OCI-LY3 (cell line): ENCODE measurements around the gene TCL1A.

Experiments
- H2AFZ ChIP-seq: fragments of 200-600, 300-600 bp; shearing (Covaris generic); 2 replicates; pipeline ENCODE4 v1.6.0; 2014; ENCODE audit warnings: antibody characterized with exemption, low read depth, low read length
- H3K27ac ChIP-seq: fragments of 200-600, 300-600 bp; sonication (generic); 2 replicates; pipeline ENCODE4 v1.5.1; 2014; ENCODE audit warnings: mild to moderate bottlenecking, low read length, moderate library complexity, mixed read lengths
- H3K27me3 ChIP-seq: fragments of 200-600, 300-600 bp; sonication (generic); 2 replicates; pipeline ENCODE4 v1.6.1; 2014; ENCODE audit warnings: low read depth, low read length, mixed read lengths
- H3K36me3 ChIP-seq: fragments of 200-600, 300-600 bp; sonication (generic); replicated peaks from 2 replicates; pipeline ENCODE3; 2014; ENCODE audit warnings: low read depth, low read length, mixed read lengths
- H3K4me1 ChIP-seq: fragments of 300-600, 200-600 bp; sonication (generic); 2 replicates; pipeline ENCODE4 v1.6.1; 2014; ENCODE audit warnings: low read length, mixed read lengths
- H3K4me2 ChIP-seq: fragments of 200-600, 300-600 bp; sonication (generic); 2 replicates; pipeline ENCODE4 v1.6.1; 2014; ENCODE audit warnings: low read length, mixed read lengths
- H3K4me3 ChIP-seq: fragments of 300-600, 200-600 bp; sonication (generic); 2 replicates; pipeline ENCODE4 v1.5.1; 2014; ENCODE audit warnings: antibody characterized with exemption, mild to moderate bottlenecking, low read length, moderate library complexity
- H3K79me2 ChIP-seq: fragments of 300-600, 200-600 bp; shearing (Covaris generic); 2 replicates; pipeline ENCODE4 v1.6.1; 2014; ENCODE audit warnings: mild to moderate bottlenecking, low read length, mixed read lengths
- H3K9ac ChIP-seq: fragments of 300-600, 200-600 bp; shearing (Covaris generic); 2 replicates; pipeline ENCODE4 v1.6.0; 2014; ENCODE audit warnings: mild to moderate bottlenecking, low read length, moderate library complexity
- H3K9me3 ChIP-seq: fragments of 200-600, 300-600 bp; shearing (Covaris generic); 2 replicates; pipeline ENCODE4 v1.6.1; 2014; ENCODE audit warnings: low read length, mixed read lengths; ENCODE audit not compliant: insufficient read depth
- H4K20me1 ChIP-seq: fragments of 200-600, 300-600 bp; sonication (generic); 2 replicates; pipeline ENCODE4 v1.6.1; 2016; ENCODE audit warnings: low read length, mixed read lengths; ENCODE audit not compliant: insufficient read depth
- CTCF ChIP-seq: fragments of 200-600, 300-600 bp; sonication (generic); IDR thresholded peaks from 2 replicates; pipeline ENCODE4 v1.5.1; 2014; ENCODE audit warnings: antibody characterized with exemption, low read length, low read depth
- EZH2phosphoT487 ChIP-seq: fragments of 200-600 bp; shearing (Covaris generic); IDR thresholded peaks from 2 replicates; pipeline ENCODE4 v1.6.1; 2018; ENCODE audit warnings: antibody characterized with exemption, mixed run types, low read depth

TCL1A gene

GRCh38 chr14:95707327-95707726 is 6.6 kb downstream of the TCL1A start:
- no peaks in the 10 kb centered on the region for H3K9me3 ChIP-seq
- H3K4me3 ChIP-seq = peak overlapping the region; percentile 0; the same call in 1 of the 2 replicates
- H3K9ac ChIP-seq = peak overlapping the region; percentile 26; the same call in 1 of the 2 replicates
- H3K79me2 ChIP-seq = peaks cover 10% of the 10 kb centered on the region
- H2AFZ ChIP-seq = no peak overlapping the region
- TF ChIP-seq CTCF (no peak), EZH2phosphoT487 (no peak)
- no peaks in the 10 kb centered on the region for H4K20me1 ChIP-seq
- no peaks in the 10 kb centered on the region for H3K27me3 ChIP-seq
- peaks cover 72% of the 10 kb centered on the region for H3K4me1 ChIP-seq
- H3K36me3 ChIP-seq = peaks cover 21% of the 10 kb centered on the region
- peak overlapping the region; percentile 48 for H3K4me2 ChIP-seq
- peak overlapping the region; percentile 83 for H3K27ac ChIP-seq

GRCh38 chr14:95705518-95705917 is 8.4 kb downstream of the TCL1A start:
- Histone ChIP-seq H3K9me3 (no peaks in the 10 kb centered on the region), H3K4me3 (no peak overlapping the region), H3K9ac (no peak overlapping the region), H4K20me1 (no peaks in the 10 kb centered on the region), H3K27me3 (no peaks in the 10 kb centered on the region), H3K36me3 (peaks cover 10% of the 10 kb centered on the region), H3K4me2 (no peak overlapping the region), H2AFZ (no peak overlapping the region), H3K27ac (no peak overlapping the region), H3K4me1 (peaks cover 69% of the 10 kb centered on the region), H3K79me2 (no peaks in the 10 kb centered on the region)
- TF ChIP-seq CTCF = no peak
- TF ChIP-seq EZH2phosphoT487 = no peak

GRCh38 chr14:95703805-95704204 is 10.1 kb downstream of the TCL1A start:
- Histone ChIP-seq H3K36me3 (peaks cover 4% of the 10 kb centered on the region), H3K9me3 (no peaks in the 10 kb centered on the region), H3K79me2 (no peaks in the 10 kb centered on the region), H3K4me3 (no peak overlapping the region), H3K9ac (no peak overlapping the region), H3K4me1 (peaks cover 74% of the 10 kb centered on the region), H2AFZ (no peak overlapping the region), H3K4me2 (peak overlapping the region; percentile 52; the same call in 1 of the 2 replicates), H3K27ac (peak overlapping the region; percentile 54; the same call in 1 of the 2 replicates), H4K20me1 (no peaks in the 10 kb centered on the region), H3K27me3 (no peaks in the 10 kb centered on the region)
- TF ChIP-seq EZH2phosphoT487 = no peak
- TF ChIP-seq CTCF = no peak

- Histone ChIP-seq H3K4me1 (peaks cover 75% of the 10 kb centered on the region), H3K9ac (no peak overlapping the region), H4K20me1 (no peaks in the 10 kb centered on the region), H2AFZ (no peak overlapping the region), H3K27me3 (no peaks in the 10 kb centered on the region), H3K79me2 (no peaks in the 10 kb centered on the region), H3K4me2 (no peak overlapping the region), H3K9me3 (no peaks in the 10 kb centered on the region; the same call in 1 of the 2 replicates), H3K27ac (peak overlapping the region; percentile 54; the same call in 1 of the 2 replicates), H3K4me3 (no peak overlapping the region), H3K36me3 (peaks cover 3% of the 10 kb centered on the region)
- TF ChIP-seq CTCF (no peak), EZH2phosphoT487 (no peak)
These were observed 10.6 kb downstream of the TCL1A start for GRCh38 chr14:95703341-95703740.
